ENCODE results near the gene ZSCAN16.
"Not testable (repeated sequence)": the region's sequence is repeated elsewhere in the genome, so short reads cannot be mapped to it uniquely, and the experiment has no call there.

ZSCAN16 gene

DNA sequence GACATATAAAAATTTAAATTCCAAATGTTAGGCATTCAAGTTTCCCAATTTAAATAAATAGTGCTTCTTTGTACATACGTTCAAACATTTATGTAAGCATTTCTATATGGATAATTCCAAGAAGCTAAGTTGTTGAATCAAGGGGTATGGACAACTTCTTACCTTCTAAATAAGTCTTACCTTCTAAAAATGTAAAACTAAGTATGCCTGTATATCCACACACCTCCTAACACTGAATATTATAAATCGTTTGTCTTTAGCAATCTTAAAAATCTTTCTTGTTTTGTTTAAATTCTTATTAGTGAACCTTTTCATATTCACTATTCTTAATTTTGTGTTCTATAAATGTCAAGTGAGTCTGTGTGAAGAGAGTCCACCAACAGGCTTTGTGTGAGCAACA lies 2.5 kb upstream of the ZSCAN16 start:
- H3K36me3 ChIP-seq (ENCODE audit: control insufficient read depth, insufficient read depth, low read length), result peaks cover 2% of the 10 kb centered on the region; the same call in 1 of the 2 replicates
- TF ChIP-seq, protein P1, sequence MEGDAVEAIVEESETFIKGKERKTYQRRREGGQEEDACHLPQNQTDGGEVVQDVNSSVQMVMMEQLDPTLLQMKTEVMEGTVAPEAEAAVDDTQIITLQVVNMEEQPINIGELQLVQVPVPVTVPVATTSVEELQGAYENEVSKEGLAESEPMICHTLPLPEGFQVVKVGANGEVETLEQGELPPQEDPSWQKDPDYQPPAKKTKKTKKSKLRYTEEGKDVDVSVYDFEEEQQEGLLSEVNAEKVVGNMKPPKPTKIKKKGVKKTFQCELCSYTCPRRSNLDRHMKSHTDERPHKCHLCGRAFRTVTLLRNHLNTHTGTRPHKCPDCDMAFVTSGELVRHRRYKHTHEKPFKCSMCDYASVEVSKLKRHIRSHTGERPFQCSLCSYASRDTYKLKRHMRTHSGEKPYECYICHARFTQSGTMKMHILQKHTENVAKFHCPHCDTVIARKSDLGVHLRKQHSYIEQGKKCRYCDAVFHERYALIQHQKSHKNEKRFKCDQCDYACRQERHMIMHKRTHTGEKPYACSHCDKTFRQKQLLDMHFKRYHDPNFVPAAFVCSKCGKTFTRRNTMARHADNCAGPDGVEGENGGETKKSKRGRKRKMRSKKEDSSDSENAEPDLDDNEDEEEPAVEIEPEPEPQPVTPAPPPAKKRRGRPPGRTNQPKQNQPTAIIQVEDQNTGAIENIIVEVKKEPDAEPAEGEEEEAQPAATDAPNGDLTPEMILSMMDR (IDR thresholded peaks at IDR 0.05; ENCODE audit: insufficient read depth, low read length, poor library complexity, severe bottlenecking), result no peak
- H3K27me3 ChIP-seq (replicated peaks; ENCODE audit: control insufficient read depth, insufficient read depth, low read length), result no peaks in the 10 kb centered on the region
- no peak for DNase-seq (ENCODE audit: extremely low read depth, insufficient read length)
- H3K4me3 ChIP-seq (replicated peaks; ENCODE audit: low read depth, low read length), result no peak overlapping the region

DNA sequence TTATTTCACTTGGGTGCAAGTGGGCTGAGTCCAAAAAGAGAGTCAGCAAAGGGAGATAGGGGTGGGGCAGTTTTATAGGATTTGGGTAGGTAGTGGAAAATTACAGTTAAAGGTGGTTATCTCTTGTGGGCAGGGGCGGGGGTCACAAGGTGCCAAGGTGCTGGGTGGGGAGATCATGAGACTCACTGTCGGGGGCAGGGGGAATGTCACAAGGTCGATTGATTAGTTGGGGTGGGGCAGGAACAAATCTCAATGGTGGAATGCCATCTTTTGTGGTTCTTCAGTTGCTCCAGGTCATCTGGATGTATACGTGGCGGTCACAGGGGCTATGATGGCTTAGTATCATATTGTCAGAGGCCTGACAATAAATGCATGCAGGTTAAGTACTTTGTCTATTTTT lies 2.1 kb upstream of the ZSCAN16 start:
- H3K27me3 ChIP-seq (replicated peaks; ENCODE audit: control insufficient read depth, insufficient read depth, low read length); H3K36me3 ChIP-seq (ENCODE audit: control insufficient read depth, insufficient read depth, low read length); DNase-seq (ENCODE audit: extremely low read depth, insufficient read length); H3K4me3 ChIP-seq (replicated peaks; ENCODE audit: low read depth, low read length): not testable (repeated sequence)

DNA sequence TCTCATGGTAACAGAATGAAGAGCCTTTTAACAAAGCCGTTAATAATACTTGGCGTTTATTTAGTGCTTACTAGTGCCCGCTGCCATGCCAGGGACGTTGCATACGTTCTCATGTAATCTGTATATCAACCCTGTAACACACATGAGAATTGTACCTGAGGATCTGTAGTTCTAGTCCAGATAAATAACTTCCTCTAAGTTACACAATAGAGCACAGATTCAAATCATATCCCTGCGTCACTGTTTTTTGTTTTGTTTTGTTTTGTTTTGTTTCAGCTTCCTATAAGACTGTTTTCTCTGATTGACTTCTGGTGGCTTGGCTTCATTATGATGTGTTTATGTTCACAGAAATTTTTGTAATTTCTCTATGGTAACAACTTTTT lies 553 bp downstream of the ZSCAN16 start:
- peak overlapping the region; percentile 92 for H3K4me3 ChIP-seq (replicated peaks; ENCODE audit: low read depth, low read length)
- no peak for DNase-seq (ENCODE audit: extremely low read depth, insufficient read length)
- peaks cover 5% of the 10 kb centered on the region for H3K36me3 ChIP-seq (ENCODE audit: control insufficient read depth, insufficient read depth, low read length)
- H3K27me3 ChIP-seq (replicated peaks; ENCODE audit: control insufficient read depth, insufficient read depth, low read length), result no peaks in the 10 kb centered on the region
- TF ChIP-seq, protein P1 (IDR thresholded peaks at IDR 0.05; ENCODE audit: insufficient read depth, low read length, poor library complexity, severe bottlenecking), result no peak

DNA sequence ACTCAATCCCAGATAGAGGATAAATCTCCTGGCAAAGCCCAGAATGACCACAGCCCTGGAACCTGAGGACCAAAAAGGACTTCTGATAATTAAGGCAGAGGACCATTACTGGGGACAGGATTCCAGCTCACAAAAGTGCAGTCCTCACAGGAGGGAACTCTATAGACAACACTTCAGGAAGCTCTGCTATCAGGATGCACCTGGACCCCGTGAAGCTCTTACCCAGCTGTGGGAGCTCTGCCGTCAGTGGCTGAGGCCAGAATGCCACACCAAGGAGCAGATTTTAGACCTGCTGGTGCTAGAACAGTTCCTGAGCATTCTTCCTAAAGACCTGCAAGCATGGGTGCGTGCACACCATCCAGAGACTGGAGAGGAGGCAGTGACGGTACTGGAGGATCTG lies 992 bp downstream of the ZSCAN16 start:
- Histone ChIP-seq H3K36me3 (ENCODE audit: control insufficient read depth, insufficient read depth, low read length) (peaks cover 3% of the 10 kb centered on the region), H3K27me3 (replicated peaks; ENCODE audit: control insufficient read depth, insufficient read depth, low read length) (no peaks in the 10 kb centered on the region), H3K4me3 (replicated peaks; ENCODE audit: low read depth, low read length) (peak overlapping the region; percentile 92; the same call in 1 of the 2 replicates)
- DNase-seq (ENCODE audit: extremely low read depth, insufficient read length), result no peak
- TF ChIP-seq, protein P1 (IDR thresholded peaks at IDR 0.05; ENCODE audit: insufficient read depth, low read length, poor library complexity, severe bottlenecking), result no peak

DNA sequence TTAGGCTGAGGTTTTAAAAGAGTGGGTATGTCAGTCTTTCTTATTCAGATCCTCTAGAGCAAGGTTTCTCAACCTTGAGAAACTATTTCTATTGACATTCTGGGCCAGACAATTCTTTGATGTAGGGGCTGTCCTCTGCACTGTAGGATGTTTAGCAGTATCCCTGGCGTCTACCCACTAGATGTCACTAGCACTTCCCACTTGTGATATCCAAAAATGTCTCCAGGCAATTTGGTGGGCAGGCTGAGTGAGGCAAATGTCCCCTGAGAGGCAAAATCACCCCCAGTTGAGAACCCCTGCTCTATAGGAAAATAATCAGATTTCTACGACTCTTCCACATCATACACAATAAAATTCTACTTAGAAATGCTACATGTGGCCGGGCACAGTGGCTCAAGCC lies 9.6 kb downstream of the ZSCAN16 start:
- TF ChIP-seq, protein P1 (IDR thresholded peaks at IDR 0.05; ENCODE audit: insufficient read depth, low read length, poor library complexity, severe bottlenecking), result peak; percentile 51
- no peak for DNase-seq (ENCODE audit: extremely low read depth, insufficient read length)
- no peak overlapping the region for H3K4me3 ChIP-seq (replicated peaks; ENCODE audit: low read depth, low read length)
- H3K36me3 ChIP-seq (ENCODE audit: control insufficient read depth, insufficient read depth, low read length), result peaks cover 6% of the 10 kb centered on the region; the same call in 1 of the 2 replicates
- H3K27me3 ChIP-seq (replicated peaks; ENCODE audit: control insufficient read depth, insufficient read depth, low read length), result no peaks in the 10 kb centered on the region

DNA sequence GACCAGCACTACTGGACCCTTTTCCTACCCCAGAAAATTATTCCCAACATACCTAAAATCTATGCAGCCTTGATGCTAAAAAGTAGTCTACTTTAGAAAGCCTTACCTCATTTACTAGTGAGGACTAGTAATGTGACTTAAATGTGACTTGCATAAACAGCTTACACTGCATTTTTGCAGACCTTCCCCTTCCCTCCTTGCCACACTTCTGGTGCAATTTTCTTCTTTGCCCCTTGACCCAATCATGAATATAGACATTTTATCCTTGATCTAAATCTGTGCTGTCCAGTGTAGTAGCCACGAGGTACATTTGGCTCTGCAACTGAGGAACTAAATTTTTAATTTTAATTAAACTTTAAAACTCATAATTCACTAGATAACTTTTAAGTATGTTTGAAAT lies 10.3 kb downstream of the ZSCAN16 start:
- peaks cover 4% of the 10 kb centered on the region; the same call in 1 of the 2 replicates for H3K36me3 ChIP-seq (ENCODE audit: control insufficient read depth, insufficient read depth, low read length)
- TF ChIP-seq, protein P1 (IDR thresholded peaks at IDR 0.05; ENCODE audit: insufficient read depth, low read length, poor library complexity, severe bottlenecking), result no peak
- H3K4me3 ChIP-seq (replicated peaks; ENCODE audit: low read depth, low read length), result no peak overlapping the region
- no peaks in the 10 kb centered on the region for H3K27me3 ChIP-seq (replicated peaks; ENCODE audit: control insufficient read depth, insufficient read depth, low read length)
- DNase-seq (ENCODE audit: extremely low read depth, insufficient read length), result no peak
